AG08395 (cell line): ENCODE measurements around the gene GLIS1.

Experiments used
- DNase-seq: peaks from one replicate; pipeline ENCODE4 v3.0.0; 2012; ENCODE audit warnings: mixed read lengths, low spot score

The GLIS1 gene

GRCh38 chr1:53693773-53694717 is 44.9 kb downstream of the GLIS1 start:
- no peak for DNase-seq

DNA sequence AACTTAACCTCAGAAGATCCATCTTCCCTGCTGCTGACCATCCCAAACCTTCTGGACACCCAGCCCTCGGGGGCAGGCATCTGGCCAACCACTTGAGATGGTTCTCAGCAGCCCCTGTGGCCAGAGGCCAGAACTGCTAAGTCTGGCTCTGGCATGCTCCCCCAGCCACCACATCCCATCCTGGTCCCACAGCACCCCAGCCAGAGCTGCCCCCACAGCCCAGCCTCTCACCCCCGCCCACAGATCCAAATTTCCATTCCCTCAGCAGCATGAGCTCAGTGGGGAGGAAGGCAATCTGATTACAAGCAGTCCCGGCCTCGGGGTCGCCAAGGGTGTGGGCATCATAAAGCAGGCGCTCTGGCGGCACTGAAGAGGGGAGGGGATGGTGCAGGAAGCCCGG is 45.6 kb downstream of the GLIS1 start:
- no peak for DNase-seq

DNA sequence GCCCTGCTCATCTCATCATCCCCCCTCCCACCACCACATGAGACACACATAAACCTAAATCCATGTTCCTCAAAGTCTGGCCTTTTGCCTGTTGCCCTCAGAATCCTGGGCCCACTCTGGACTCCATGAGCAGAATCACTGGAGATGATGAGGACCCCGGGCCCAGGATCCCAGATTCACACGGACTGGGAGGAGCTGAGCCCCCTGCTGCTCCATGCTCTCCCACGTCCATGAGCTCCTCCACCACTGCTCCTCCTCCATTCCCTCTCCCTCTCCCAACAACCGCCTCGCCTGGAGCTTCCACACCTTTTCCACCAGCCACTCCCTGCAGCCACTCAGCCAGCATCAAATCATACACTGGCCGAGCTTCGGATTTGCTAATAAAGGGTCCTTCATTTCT is 47.6 kb downstream of the GLIS1 start:
- no peak for DNase-seq

DNA sequence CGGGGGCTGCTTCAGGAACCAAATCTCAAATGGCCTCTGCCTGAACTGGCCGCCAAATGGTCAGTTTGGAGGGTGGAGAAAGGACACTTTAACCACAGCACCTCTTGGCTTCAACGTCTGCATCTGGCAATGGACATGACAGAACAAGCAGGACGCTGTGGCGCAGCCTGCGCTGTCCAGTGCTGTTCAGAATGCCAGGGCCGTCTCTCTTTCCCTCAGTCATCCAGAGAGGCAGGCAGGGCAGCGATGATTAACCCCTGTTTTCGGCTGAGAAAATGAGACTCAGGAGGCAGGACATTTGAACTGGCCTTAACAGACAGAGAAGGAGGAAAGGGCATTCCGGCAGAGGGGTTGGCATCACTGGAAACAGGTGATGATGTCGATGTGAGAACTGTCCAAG is 48.6 kb downstream of the GLIS1 start:
- DNase-seq, result peak; percentile 59

- peak; percentile 53 for DNase-seq
These were observed 49.1 kb downstream of the GLIS1 start for GRCh38 chr1:53689736-53690326.

DNA sequence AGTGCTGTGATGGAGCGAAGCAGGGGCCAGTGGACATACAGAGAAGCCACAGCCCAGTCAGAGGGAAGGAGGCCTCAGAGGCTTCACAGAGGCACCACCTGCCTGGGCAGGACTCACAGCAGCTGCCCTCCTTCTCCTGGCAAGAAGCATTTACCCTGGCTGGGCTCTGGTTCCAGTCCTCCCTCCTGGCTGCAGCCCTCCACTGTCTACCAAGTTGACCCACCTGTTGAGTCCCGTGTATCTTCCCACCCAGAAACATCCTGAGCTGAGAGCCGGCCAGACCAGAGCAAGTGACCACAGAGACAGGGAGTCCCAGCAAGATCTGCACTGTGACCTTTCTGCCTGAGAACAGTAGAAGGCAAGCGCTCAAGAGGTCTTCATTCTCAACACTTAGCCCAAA is 49.7 kb downstream of the GLIS1 start:
- DNase-seq, result no peak

- DNase-seq, result no peak
These were observed 50.4 kb downstream of the GLIS1 start for GRCh38 chr1:53688381-53689102.

GRCh38 chr1:53687901-53688300 is 51.1 kb downstream of the GLIS1 start:
- no peak for DNase-seq

GRCh38 chr1:53687426-53687825 is 51.5 kb downstream of the GLIS1 start:
- no peak for DNase-seq

DNA sequence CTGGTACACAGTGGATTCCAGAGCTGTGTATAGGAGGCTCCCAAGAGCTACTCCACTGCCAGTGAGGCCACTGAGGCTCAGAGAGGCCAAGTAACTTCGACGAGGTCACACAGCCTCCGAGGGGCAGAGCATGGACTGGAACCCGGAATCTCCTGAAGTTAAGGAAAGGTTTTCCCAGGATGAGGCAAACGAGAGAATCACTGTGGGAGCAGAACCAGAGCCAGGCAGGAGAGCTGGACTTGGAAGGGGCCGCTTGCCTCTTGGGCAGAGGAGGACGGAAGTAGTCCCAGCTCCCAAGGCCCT is 52.0 kb downstream of the GLIS1 start:
- DNase-seq, result no peak

DNA sequence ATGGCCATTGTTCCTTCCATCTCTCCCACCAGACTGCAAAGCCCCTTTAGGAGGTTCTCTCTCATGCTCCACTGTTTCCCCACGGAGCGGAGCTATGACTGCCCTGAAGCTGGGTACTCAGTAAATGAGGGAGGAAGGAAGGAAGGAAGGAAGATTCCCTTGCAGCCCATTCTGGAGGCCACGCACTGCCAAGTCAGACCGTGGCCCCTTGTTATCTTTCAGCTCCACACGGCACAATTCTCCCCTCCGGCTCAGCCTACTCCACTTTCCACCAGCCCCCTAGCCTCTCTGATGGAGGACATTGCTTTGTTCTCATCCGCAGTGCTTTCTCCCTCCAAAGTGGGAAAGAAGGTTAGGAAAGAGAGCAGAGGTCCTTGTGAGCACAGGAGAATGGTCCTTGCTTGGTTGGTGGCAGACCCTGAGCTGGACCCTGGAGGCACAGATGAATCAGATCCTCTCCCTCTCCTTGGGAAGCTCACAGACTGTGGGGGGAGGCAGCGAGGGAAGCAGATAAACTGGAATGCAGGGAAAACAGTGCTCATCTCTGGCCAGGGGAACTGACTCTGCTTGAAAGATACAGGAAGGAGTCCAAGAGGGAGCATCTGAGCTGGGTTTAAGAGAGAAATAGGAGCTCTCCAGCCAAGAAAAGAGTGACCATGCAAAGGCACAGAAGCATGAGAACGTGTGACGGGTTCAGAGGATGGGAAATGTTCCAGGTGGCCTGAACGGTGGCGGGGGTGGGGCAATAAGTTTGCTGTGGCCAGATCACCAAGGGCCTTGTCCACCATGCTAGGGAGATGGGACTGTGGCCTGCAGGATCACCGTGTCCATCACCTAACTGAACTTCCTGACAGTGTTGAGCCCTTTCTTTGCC is 52.6 kb downstream of the GLIS1 start:
- peak; percentile 48 for DNase-seq

- DNase-seq, result peak; percentile 31
These were observed 53.5 kb downstream of the GLIS1 start for GRCh38 chr1:53685272-53686051.

DNA sequence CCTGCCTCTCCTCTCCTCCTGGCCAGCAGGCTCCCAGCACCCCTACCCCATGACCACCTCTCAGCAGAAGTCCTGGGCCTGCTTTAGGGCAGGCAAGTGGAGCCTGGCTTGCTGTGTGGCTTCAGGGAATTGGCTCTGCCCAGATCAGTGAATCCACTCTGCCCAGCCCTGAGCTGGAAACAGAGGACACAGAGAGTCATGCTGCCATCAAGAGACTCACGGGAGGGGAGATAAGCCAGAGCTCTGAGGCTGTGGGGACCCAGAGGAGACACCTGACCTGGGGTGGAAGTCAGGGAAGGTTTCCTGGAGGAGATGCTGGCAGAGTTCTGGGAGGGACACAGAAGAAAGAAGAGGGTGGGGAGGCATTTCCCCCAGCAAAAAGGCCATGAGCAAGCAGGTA is 54.2 kb downstream of the GLIS1 start:
- DNase-seq, result no peak

- DNase-seq, result no peak
These were observed 54.8 kb downstream of the GLIS1 start for GRCh38 chr1:53683986-53684740.

DNA sequence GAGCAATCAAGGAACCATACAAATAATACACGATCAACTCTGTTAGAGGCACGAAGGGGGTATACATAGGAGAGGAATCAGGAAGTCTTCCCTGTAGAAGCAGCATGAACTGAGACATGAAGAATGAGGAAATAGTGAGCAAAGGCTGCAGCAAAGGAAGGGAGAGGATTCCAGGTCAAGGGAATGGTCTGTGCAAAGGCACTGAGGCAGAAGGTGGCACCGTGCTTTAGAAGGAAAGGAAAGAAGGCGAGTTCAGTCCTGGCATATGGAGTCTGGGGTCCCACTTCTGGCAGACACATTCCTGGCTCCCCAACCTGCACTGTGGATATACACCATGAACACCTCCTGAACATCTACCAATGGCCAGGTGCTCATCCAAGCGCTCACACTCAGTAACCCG is 56.1 kb downstream of the GLIS1 start:
- DNase-seq, result no peak

DNA sequence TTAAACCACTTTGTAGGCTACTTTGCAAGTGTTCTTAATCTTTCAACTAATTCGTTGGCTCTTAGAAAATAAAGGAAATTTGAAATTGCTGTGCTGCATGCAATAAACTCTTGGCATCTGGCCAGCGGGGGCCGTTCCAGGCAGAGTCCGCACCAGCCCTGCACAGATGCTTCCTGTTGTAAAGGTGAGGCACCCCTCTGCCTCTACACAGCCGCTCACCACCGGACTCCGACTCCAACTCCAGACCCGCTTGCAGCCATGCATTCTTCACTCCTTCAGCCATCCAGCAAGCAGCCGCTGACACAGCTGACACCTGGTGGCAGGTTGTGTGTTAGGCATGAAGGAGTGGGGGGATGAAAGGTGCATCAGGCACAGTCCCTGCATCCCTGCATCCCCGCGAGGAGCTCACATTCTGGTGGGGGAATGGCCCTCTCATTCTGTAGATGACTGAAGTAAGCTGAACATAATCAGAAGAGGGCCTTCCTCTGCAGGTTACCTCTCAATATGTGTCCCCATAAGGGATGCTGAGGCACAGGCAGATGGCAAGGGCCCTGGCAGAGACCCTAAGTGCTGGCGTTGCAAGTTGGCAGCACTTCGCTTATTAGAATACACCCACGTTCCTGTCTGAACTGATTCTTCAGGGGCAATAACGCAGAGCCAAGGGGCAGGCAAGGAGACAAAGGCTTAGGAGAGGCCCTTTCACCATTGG is 56.8 kb downstream of the GLIS1 start:
- DNase-seq, result no peak

DNA sequence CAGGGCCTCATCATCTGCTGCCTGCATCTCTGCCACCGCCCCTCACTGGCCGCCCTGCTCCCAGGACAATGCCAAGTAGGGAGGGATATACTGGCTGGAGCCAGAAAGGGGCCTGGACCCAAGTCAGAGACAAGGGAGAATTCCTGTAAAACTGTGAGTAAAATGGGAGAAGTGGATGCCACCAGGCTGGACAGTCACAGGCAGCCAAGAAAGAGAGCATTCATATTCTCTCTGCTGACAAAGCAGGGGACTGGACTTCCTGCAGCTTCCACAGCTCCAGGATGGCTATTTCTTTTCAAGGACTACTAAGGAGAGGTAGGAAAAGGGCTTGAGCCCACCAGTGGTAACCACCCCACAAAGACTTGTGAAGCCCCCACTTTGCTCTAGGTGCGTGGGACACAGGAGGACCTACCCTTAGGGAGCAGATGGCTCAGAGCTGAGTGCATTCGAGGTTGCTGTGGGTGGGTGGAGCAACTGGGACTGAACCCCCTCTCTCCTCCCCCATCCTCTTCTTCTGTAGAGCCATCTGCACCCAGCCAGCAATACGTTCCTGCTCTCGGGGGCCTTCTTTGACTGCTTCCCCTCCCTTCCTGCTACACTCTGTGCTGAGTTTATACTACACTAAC is 57.5 kb downstream of the GLIS1 start:
- no peak for DNase-seq

- no peak for DNase-seq
These were observed 58.1 kb downstream of the GLIS1 start for GRCh38 chr1:53680868-53681267.
